GM19452 (cell line): ENCODE data around the gene OPCML.

Experiments used
- ATAC-seq: cut with Tn5 transposase; IDR thresholded peaks from one replicate; pipeline ENCODE4 v1.9.1; 2021; ENCODE audit not compliant: unreplicated experiment

Gene OPCML

DNA sequence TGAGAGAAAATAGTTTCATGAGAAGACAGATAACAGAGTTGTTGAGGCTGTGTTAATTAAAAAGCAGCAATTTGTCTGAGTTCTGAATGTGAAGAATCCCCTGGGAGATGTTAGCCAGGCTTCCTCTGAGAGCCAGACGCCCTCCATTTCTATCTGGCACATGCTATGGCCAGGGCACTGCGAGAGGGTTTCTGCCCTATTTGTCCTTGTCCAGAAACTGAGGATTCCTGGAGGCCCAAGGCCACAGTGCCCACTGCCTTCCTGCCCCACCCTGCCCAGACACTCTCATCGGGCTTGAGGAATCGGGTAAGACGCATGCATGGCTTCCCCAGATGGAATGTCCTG lies 484.6 kb downstream of the OPCML start:
- no peak for ATAC-seq

GRCh38 chr11:133047036-133047770 lies 485.1 kb downstream of the OPCML start:
- ATAC-seq, result no peak

GRCh38 chr11:133046252-133046651 lies 486.0 kb downstream of the OPCML start:
- ATAC-seq, result no peak

DNA sequence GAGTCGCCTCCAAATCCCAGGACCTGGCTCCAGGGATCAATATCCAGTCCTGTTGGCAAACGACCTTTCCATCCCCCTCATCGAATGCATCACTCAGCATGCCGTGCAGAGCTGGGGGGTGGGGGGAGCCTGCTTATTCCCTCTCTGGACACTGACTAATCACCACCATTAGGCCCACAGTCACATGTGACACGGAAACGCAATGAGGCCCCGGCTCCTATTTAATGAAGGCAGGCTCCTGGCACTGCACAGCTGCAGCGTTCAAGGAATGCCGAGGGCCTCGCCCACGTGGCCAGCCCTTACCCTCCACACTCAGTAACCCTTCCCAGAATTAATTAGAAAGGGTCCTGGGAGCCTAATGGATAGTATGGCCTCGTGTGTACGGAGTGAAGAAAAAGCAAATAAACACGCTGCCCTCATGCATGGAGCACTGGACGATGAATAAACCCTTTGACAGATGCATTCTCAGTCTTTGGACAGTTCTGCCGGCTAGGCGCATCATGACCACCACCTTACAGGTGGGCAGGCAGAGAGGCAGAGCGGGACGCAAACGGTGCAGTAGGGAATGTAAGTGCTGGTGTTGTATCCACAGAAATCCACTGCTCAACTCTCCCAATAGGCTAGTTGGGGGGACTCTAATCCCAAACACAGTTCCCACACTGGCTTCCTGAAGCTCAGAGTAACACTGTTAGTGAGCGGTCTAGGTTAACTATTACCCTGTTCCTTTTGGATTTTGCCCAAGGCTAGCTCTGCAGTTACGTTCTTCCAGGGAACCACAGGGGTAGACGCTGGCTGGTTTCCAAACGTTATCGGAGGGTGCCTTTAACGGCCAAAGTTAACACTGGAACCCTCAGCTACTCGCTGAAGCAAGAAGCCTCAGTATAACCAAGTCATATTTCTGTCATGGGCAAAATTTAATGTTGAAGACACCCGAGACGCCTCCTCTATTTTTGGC lies 490.1 kb downstream of the OPCML start:
- ATAC-seq, result no peak

- no peak for ATAC-seq
Measured at GRCh38 chr11:133041181-133041580, 491.1 kb downstream of the OPCML start.

- ATAC-seq, result no peak
Measured at GRCh38 chr11:133040289-133040900, 491.9 kb downstream of the OPCML start.

- ATAC-seq, result no peak
Measured at GRCh38 chr11:133038850-133039249, 493.5 kb downstream of the OPCML start.

DNA sequence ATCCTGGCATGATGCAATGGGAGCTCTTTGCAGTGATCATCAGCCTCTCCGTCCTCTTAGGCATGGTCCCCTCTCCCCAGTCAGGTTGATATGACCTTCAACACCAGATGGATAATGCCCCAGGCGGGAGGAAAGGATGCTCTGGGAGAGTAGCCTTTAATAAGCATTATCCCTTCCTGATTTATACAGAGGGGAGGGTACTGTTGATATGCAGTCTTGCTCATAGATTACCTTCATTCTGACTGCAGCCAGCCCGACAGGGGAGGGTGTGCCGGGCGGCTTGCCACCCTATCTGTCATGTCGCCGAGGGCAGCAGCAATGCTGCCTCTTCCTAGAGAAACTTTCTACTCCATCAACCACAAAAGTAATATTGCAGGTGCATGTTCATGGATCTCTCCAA lies 497.4 kb downstream of the OPCML start:
- ATAC-seq, result no peak

DNA sequence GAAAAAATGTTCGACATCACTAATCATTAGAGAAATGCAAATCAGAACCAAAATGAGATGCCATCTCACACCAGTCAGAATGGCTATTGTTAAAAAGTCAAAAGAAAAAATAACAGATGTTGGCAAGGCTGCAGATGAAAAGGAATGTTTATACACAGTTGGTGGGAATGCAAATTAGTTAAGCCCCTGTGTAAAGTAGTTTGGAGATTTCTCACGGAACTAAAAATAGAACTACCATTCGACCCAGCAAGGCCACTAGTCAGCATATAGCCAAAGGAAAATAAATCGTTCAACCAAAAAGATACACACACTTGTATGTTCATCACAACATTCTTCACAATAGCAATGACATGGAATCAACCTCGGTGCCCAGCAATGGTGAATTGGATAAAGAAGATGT lies 503.2 kb downstream of the OPCML start:
- no peak for ATAC-seq

DNA sequence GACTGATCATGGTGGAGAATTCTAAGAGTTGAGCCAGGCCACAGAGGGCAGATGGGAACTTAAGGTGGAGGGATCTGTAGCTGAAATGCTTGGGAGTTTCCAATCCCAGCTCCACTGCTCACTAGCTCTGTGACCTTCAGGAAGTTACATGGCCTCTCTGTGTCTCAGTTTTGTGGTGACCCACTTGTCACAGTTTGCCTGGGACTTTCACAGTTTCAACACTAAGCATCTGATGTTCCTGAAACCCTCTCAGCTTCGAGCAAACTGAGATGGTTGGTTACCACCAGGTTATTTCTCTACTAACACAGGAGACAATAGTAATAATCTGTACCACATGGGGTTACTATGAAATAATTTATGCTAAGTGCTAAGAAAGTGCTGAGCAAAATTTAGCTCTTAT lies 505.3 kb downstream of the OPCML start:
- ATAC-seq, result no peak

DNA sequence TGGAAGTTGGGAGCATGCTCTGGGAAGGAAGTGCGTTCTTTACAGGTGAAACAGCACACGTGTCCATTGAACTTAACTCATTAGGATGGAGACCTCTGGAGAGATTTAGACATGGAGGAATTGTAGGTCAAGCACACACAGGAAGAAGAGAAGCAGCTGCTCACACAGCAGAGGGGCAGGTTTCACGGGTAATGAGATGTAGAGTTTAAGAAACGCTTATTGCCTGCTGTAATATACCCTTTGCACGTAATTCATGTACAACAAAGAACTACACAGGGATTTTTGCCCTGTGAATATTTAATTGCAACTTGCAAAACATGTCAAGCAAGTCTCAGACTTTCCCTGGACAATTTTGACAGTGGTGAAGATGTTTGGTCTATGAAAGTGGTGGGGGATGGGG lies 508.0 kb downstream of the OPCML start:
- ATAC-seq, result no peak

GRCh38 chr11:133023232-133023631 lies 509.1 kb downstream of the OPCML start:
- no peak for ATAC-seq

GRCh38 chr11:133021553-133021952 lies 510.7 kb downstream of the OPCML start:
- ATAC-seq, result no peak

DNA sequence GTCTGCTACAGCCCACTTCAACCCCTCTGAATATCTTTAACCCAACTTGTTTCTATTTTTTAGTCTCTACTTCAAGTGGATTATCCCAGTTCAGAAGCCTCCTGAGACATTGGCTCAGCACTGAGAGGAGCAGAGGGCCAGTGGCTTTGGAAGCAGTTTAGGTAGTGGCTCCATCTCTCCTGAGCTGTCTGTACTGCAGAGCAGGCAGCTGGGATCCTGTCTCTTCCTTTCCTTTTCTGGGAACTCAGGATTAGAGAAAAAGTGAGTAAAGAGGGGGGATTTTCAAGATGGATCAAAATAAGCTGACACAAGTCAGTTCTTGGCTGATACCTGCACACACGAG lies 512.0 kb downstream of the OPCML start:
- no peak for ATAC-seq

DNA sequence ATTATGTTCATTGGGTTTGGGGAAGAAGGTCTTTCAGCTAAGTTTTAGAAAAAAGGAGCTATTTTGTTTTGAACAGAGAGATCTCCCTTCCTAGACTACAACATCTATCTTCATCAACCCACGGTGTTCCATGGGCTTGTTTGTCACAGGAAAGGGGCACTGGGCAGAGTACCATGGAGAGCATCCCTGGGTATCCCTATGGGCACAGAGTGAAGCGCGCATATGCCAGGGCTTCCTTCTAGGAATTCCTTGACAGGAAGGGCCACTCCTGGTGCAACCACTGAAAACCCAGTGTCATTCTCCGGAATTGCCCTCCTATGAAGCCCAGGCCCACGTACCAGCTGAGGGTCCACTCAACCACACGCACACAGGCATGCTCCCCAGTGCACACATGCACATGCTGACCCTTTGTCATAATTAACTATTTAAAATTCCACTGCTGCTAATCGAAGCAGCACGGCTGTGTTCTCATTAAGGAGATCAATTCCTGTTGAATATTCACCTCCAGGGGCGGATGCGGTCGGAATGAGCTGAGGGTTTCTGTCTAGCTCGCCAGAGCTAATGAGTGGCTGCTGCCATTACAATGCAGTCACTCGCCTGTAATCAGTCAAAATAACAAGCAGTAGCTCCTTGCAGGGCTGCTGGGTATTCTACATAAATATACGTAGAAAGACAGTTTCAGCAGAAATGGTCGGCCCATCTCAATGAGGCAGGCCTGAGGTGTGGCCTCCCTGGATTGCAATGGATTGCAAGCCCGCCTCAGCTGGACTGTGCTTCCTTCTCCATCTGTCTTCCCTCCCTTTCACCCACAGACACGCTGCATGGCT lies 512.5 kb downstream of the OPCML start:
- no peak for ATAC-seq

GRCh38 chr11:133015457-133015856 lies 516.8 kb downstream of the OPCML start:
- no peak for ATAC-seq

DNA sequence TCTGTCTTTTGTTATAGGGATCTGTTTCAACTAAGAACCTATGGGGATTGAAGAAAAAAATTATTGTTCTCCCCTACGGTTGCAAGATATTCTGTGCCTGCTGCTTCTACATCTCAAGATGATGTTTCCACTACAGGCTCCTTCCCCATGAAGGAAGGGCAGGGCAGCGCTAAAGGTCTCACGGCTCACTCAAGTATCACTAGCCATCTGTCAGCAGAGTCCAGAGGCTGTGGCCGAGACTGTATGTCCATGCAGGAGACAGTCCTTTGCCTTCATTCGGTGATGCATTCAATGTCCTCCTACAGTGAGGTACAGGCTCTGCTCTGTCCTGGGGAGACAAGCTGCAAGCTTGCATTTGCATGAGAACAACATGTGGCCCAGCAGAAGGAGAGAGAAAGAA lies 518.0 kb downstream of the OPCML start:
- no peak for ATAC-seq

GRCh38 chr11:133012803-133013202 lies 519.5 kb downstream of the OPCML start:
- no peak for ATAC-seq

DNA sequence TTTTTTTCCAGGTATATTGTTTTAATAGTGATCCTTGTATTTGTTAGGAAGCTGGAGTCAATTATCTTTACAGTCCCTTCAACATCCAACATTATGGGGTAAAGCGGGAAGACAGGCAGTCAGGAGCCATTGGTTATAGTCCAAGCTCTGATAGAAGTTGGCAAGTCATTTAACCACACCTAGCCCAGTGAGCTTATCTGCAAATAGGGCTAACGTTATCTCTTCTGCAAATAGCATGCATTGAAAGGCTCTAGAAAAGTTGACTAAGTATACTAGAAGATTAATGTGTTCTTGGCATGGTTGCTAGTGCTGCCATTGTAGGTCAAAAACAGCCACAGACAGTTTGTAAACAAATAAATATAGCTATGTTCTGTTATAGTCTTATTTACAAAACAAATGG lies 520.7 kb downstream of the OPCML start:
- ATAC-seq, result no peak

DNA sequence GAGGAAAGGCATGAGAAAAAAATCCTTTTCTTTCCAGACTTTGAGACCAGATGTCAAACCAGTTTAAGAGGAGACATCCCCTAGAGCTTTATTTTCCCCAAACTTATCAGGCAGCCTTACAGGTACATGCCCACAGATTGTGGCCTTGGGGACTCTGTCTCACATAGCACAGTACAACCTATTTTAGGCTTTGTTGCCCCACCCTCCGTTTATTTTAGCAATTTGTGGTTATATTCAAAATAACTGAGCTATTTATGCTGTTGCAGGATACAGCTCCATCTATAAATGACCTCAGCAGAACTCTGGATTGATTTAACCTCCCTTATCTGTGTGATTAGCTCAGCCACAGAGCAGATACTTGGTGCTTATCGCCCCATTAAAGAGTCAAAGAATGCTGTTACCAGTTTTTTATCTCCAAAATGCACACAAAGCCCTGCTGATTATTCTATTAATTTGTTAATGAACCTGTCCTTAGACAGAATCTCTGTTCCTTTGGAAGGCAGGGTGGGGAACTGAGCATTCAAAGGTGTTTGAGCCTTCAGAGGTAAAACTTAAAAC lies 525.2 kb downstream of the OPCML start:
- no peak for ATAC-seq

DNA sequence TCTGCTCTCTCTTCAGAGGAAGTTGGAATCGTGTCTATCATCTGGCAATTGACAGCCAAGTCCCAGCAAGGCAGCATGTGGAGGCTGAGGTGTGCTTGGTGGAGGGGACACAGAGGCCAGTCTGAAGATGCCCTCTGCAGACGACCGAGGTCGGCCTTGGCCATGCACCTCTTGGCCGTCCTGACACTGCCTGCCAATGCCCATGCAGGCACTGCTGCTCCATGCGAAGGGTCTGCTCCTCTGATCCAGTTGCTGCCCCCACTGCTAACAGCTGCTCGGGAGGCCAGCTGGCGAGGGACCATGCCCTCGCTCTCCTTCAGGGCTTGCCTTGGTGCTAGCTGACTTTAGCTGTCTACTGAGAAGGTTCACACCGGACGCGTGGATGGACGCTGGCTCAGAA lies 527.9 kb downstream of the OPCML start:
- no peak for ATAC-seq
